GM12892 (cell line): ENCODE measurements around the gene FIBCD1.
"Not testable (repeated sequence)": the region's sequence is repeated elsewhere in the genome, so short reads cannot be mapped to it uniquely, and the experiment has no call there.

Source experiments
- DNase-seq: peaks from one replicate; pipeline ENCODE4 v3.0.0; 2011; ENCODE audit not compliant: insufficient read length
- FAIRE-seq: peaks from 2 replicates; lab custom pipeline; 2011; peaks lifted over from hg19 to GRCh38; lab: Jason Lieb, UNC
- POLR2A ChIP-seq: IDR thresholded peaks from 2 replicates; pipeline ENCODE4 v1.6.1; 2011; ENCODE audit warnings: low read depth, low read length, control low read depth
- POLR2AphosphoS5 ChIP-seq: IDR thresholded peaks from 2 replicates; pipeline ENCODE4 v1.6.1; 2011; ENCODE audit warnings: low read depth, low read length, control low read depth
- TAF1 ChIP-seq: IDR thresholded peaks from 2 replicates; pipeline ENCODE4 v1.6.1; 2011; ENCODE audit warnings: low read depth, mild to moderate bottlenecking, control low read depth, low read length, borderline replicate concordance

Gene FIBCD1

GRCh38 chr9:130957451-130958203 is 18.6 kb upstream of the FIBCD1 start:
- FAIRE-seq (no peak), DNase-seq (no peak)
- no peak for TF ChIP-seq POLR2AphosphoS5
- TF ChIP-seq POLR2A, result no peak
- no peak for TF ChIP-seq TAF1

DNA sequence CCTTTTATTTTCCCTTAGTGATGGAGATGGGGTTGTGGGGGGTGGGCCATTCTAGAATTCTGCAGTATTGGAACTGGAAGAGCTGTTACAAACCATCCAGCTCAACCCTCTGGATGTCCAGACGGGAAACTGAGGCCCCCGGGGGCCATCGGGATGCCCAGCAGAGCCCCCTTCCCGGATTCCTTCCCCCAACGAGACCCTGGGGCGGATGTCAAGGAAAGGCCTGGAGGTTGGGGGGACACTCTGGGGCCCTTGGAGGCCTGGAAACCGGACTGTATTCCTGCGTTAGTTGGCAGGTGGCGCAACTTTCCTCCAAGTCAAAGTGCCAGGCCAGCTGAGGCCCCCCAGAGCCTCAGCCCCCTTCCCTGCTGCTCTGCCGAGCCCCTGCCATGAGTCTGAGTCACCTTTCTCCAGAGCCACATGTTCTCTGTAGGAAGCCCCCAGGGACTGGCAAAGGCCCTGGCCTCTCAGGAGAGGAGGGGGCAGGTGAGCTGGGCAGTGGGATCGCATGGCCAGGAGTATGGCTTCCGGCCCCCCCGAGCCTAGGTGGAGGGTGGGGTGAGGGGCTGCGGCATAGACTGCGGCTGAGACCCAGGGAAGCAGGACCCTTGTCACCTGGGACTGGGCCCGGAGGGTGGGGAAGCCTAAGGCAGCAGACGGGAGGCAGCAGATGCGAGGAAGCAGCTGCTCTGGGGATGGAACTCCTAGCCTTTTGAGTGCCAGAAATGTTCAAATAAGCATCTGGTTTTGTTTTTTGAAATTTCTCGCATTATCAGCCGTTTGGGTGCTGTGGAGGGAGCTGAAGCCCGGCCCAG is 17.8 kb upstream of the FIBCD1 start:
- FAIRE-seq, result no peak
- DNase-seq, result no peak
- TF ChIP-seq TAF1 (no peak), POLR2AphosphoS5 (no peak), POLR2A (no peak)

- FAIRE-seq, result no peak
- DNase-seq, result no peak
These were observed 17.0 kb upstream of the FIBCD1 start for GRCh38 chr9:130955947-130956621.

GRCh38 chr9:130954925-130955324 is 15.9 kb upstream of the FIBCD1 start:
- not testable (repeated sequence) for DNase-seq, FAIRE-seq

More at GRCh38 chr9:130955947-130956621, 17.0 kb upstream of the FIBCD1 start:
- TF ChIP-seq TAF1, result no peak
- no peak for TF ChIP-seq POLR2AphosphoS5
- no peak for TF ChIP-seq POLR2A

DNA sequence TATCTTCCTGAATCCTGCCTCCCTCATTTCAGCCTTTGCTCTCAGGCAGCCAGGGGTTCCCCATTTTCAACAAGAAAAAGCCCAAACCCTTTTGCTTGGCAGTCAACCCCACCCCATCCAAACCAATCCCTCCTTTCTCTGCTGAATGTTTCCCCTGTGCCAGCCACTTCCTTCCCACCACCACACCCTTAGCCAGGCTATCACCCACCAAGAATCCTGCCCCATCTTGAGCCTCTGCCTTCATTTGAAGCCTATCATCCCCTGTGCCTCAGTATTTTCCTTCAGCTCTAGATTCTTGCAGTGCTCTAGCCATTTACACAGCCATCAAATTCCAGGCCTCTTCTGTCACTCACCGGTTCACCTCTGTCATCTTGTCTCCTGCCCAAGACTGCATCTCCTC is 15.3 kb upstream of the FIBCD1 start:
- DNase-seq (no peak), FAIRE-seq (no peak)
- no peak for TF ChIP-seq POLR2AphosphoS5
- TF ChIP-seq TAF1, result no peak
- TF ChIP-seq POLR2A, result no peak

DNA sequence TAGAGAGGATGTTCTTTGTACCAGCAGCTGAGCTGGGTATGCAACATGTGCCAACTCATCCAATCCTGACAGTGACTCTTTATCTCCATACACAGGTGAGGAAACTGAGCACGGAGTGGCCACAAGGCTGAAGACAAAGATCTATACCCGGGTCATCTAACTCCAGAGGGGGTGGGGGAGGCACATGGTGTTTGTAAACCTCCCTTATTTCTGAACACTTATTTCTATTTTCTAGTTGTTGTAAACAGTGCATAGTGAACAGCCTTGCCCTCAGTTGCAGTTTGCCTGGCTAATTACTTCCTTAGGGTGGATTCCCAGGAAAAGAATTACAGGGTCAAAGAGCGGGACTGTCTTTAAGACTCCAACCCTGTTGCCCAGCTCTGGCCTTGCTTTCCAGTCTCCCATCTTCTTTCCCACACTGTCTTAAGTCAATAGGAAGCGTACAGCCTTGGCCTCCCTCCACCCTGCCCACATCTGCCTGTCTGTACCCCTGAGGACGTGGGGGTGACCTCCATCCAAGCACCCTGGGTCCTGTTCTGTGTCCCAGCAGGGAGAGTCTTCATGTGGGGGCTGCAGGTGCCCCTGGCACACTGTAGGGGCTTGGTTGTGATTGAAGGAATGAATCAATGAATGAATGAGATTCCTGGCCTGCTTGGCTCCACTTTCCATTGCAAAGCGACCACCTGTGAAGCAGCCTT is 13.2 kb upstream of the FIBCD1 start:
- FAIRE-seq (no peak), DNase-seq (no peak)
- TF ChIP-seq POLR2A (no peak), POLR2AphosphoS5 (no peak), TAF1 (no peak)

DNA sequence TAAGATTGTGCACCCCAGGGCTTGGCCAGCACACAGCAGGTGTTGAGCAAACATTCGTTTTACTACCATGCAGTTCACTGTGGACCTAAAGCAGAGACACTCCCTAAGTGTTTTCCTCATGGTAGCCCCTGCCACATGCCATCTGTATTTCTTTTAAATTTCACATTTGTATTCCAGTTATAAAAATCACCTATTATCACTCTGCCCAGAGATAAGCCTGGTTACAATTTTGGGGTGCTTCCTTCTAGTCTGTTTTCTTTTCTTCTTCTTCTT is 10.9 kb upstream of the FIBCD1 start:
- FAIRE-seq (no peak), DNase-seq (no peak)
- TF ChIP-seq TAF1, result no peak
- no peak for TF ChIP-seq POLR2AphosphoS5
- no peak for TF ChIP-seq POLR2A

DNA sequence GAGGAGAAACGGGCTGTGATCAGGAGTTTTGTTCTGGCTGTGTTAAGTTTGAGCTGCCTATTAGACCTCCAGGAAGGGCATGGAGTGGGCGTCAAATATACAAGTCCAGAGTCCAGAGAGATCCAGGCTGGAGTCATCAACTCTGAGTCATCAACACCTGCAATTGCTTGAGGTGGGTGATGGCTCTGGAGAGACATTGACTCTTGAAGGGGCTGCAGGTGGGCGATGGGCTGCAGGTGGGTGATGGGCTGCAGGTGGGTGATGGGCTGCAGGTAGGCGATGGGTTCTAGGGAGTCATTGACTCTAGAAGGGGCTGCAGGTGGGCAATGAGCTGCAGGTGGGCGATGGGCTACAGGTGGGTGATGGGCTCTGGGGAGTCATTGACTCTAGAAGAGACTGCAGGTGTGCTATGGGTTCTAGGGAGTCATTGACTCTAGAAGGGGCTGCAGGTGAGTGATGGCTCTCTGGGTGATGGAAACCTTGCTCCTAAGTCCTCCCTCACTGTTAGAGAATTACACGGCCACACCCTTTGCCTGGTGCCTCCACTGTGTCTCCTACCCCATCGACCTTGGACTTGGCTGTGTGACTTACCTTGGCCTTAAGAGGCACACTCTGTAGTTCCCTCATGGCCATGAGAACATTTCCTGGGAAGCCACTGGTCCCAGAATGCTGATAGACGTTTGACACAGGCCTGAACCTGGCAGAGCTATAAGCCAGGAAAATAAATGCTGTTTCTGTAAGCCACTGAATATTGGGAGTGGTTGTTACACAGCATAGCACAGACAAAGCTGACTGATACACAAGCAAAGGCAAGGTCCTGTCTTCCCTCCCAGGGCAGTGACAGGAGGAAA is 10.4 kb upstream of the FIBCD1 start:
- DNase-seq (no peak), FAIRE-seq (no peak)
- TF ChIP-seq POLR2AphosphoS5, result no peak
- no peak for TF ChIP-seq TAF1

DNA sequence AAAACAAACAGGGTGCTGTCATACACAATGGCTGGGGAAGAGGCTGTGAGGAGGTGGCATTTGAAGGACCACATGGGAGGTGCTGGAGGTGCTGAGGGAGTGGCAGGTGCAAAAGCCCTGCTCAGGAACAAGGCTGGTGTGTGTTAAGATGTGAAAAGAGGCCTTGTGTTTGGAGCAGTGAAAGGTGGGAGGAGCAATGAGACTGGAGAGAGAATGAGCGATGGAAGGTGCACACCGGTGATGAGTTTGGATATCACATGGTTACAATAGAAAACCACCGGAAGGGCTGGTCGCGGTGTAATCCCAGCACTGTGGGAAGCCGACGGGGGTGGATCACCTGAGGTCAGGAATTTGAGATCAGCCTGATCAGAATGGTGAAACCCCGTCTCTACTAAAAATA is 9.2 kb upstream of the FIBCD1 start:
- no peak for TF ChIP-seq POLR2AphosphoS5
- TF ChIP-seq TAF1, result no peak
- TF ChIP-seq POLR2A, result no peak
- no peak for DNase-seq
- no peak for FAIRE-seq

DNA sequence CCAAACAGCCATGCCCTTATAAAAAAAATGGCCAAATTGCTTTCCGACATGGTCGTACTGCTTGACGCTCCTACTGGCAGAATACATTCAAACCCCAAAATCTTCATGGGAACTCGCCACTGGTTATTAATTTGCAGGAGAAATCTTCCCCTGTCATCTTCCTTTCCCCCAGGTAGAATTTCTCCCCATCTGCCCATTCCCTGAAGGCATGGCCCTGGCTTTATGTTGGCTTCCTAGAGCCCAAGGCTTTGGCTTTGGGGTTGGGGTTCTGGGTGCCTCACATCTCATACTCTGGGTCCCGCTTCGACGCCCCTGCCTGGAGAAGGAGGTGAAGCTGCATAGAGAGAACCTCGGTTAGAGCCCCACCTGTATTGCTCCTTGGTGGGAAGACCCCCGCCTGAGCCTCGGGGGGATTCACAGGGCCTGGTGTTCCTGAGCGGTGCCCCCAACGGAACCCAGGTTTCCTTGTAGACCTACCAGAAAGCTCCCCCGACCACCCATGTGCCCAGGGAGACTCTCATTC is 8.6 kb upstream of the FIBCD1 start:
- DNase-seq, result no peak
- TF ChIP-seq TAF1 (no peak), POLR2A (no peak), POLR2AphosphoS5 (no peak)
- no peak for FAIRE-seq
